ENCODE data around the gene ASIC1.
A peak's percentile ranks its signal among the peaks of the same experiment; 100 is the strongest.
"Not testable (repeated sequence)": the region's sequence is repeated elsewhere in the genome, so short reads cannot be mapped to it uniquely, and the experiment has no call there.

Gene ASIC1

GRCh38 chr12:50057000-50057841 is at the start of gene ASIC1:
ASIC1 (plus strand) TSS chr12:50057596; CDS start chr12:50058767, 1,171 bp downstream.
- peak; percentile 89 for DNase-seq

GRCh38 chr12:50013361-50014147 is 43.8 kb upstream of the ASIC1 start:
- no peak for DNase-seq

GRCh38 chr12:50014342-50014741 is 43.1 kb upstream of the ASIC1 start:
- no peak for DNase-seq

- peak; percentile 79 for DNase-seq
These were observed 40.6 kb upstream of the ASIC1 start for GRCh38 chr12:50016501-50017475.

GRCh38 chr12:50017641-50018040 is 39.8 kb upstream of the ASIC1 start:
- DNase-seq = no peak

GRCh38 chr12:50018154-50018553 is 39.2 kb upstream of the ASIC1 start:
- no peak for DNase-seq

- DNase-seq = no peak
These were observed 38.4 kb upstream of the ASIC1 start for GRCh38 chr12:50018968-50019367.

GRCh38 chr12:50019524-50019923 is 37.9 kb upstream of the ASIC1 start:
- DNase-seq = no peak

- DNase-seq = no peak
These were observed 36.4 kb upstream of the ASIC1 start for GRCh38 chr12:50021031-50021430.

GRCh38 chr12:50022903-50023302 is 34.5 kb upstream of the ASIC1 start:
- no peak for DNase-seq

GRCh38 chr12:50024227-50024626 is 33.2 kb upstream of the ASIC1 start:
- DNase-seq = no peak

GRCh38 chr12:50024805-50025186 is 32.6 kb upstream of the ASIC1 start:
- DNase-seq = no peak

- DNase-seq = peak; percentile 98
These were observed 32.0 kb upstream of the ASIC1 start, which contains the start of gene RACGAP1 for GRCh38 chr12:50025187-50026059. RACGAP1 (minus strand) TSS chr12:50025494; CDS start chr12:50016715, 8,779 bp downstream.

GRCh38 chr12:50026691-50027090 is 30.7 kb upstream of the ASIC1 start:
- no peak for DNase-seq

GRCh38 chr12:50030449-50030848 is 26.9 kb upstream of the ASIC1 start:
- DNase-seq = not testable (repeated sequence)

GRCh38 chr12:50032515-50032853 is 24.9 kb upstream of the ASIC1 start:
- DNase-seq = no peak

GRCh38 chr12:50032854-50033581 is 24.4 kb upstream of the ASIC1 start:
- peak; percentile 33 for DNase-seq

- DNase-seq = no peak
These were observed 19.1 kb upstream of the ASIC1 start for GRCh38 chr12:50038336-50038735.

- peak; percentile 80 for DNase-seq
These were observed 18.1 kb upstream of the ASIC1 start for GRCh38 chr12:50039151-50039835.

- no peak for DNase-seq
These were observed 16.7 kb upstream of the ASIC1 start for GRCh38 chr12:50040657-50041056.
